Stimulated activated CD8-positive, alpha-beta memory T cell treated with anti-CD3 and anti-CD28 coated beads, Interleukin-7, amount 100 ng/mL, for 1 hour (primary cell): ENCODE data around the gene GJB2.

ENCODE experiments used
- DNase-seq, 2 donors: peaks; one replicate each; pipeline ENCODE4 v3.0.0-alpha.2; 2020; ENCODE audit warnings: low read depth in 2 of 2

GJB2 gene

GRCh38 chr13:20192836-20193161, at the start of gene GJB2:
TSS of gene GJB2 (minus strand) at chr13:20192938. CDS start at chr13:20189581, 3,357 bp downstream.
- DNase-seq: no peak

GRCh38 chr13:20241593-20241992, 48.9 kb upstream of the GJB2 start:
- DNase-seq: no peak

- no peak for DNase-seq
These were observed 47.0 kb upstream of the GJB2 start for GRCh38 chr13:20239748-20240147.

GRCh38 chr13:20232556-20233277, 40.0 kb upstream of the GJB2 start:
- no peak for DNase-seq

GRCh38 chr13:20231839-20232555, 39.3 kb upstream of the GJB2 start, which contains the start of gene GJB6:
TSS of gene GJB6 (minus strand) at chr13:20232319. CDS start at chr13:20223480, 8,839 bp downstream.
- DNase-seq: no peak

GRCh38 chr13:20230913-20231838, 38.4 kb upstream of the GJB2 start:
- DNase-seq: no peak

GRCh38 chr13:20227730-20228129, 35.0 kb upstream of the GJB2 start:
- no peak for DNase-seq

GRCh38 chr13:20227288-20227687, 34.5 kb upstream of the GJB2 start:
- DNase-seq: no peak

GRCh38 chr13:20222553-20222952, 29.8 kb upstream of the GJB2 start:
- no peak for DNase-seq

- no peak for DNase-seq
These were observed 29.0 kb upstream of the GJB2 start for GRCh38 chr13:20221772-20222171.

GRCh38 chr13:20219577-20219976, 26.8 kb upstream of the GJB2 start:
- DNase-seq: no peak

- no peak for DNase-seq
These were observed 24.4 kb upstream of the GJB2 start for GRCh38 chr13:20217168-20217567.

- no peak for DNase-seq
These were observed 17.2 kb upstream of the GJB2 start for GRCh38 chr13:20209948-20210347.

- DNase-seq: no peak
These were observed 14.0 kb upstream of the GJB2 start for GRCh38 chr13:20206698-20207235.

GRCh38 chr13:20206065-20206697, 13.4 kb upstream of the GJB2 start:
- DNase-seq: no peak

GRCh38 chr13:20198781-20199180, 6.0 kb upstream of the GJB2 start:
- DNase-seq: no peak

GRCh38 chr13:20197361-20197834, 4.7 kb upstream of the GJB2 start:
- no peak for DNase-seq

GRCh38 chr13:20195801-20196200, 3.1 kb upstream of the GJB2 start:
- DNase-seq: no peak

GRCh38 chr13:20193907-20194631, 1.3 kb upstream of the GJB2 start:
- DNase-seq: no peak

GRCh38 chr13:20193162-20193906, 596 bp upstream of the GJB2 start:
- DNase-seq: no peak
